OCI-LY1 (cell line): Measurements from ENCODE around the gene CPNE1.

Experiments used
- EZH2 ChIP-seq: fragments of 200-600 bp; sonication (generic), shearing (Covaris generic); IDR thresholded peaks from 2 replicates; pipeline ENCODE4 v1.8.0; 2017; ENCODE audit warnings: borderline replicate concordance, mixed run types, mild to moderate bottlenecking, antibody characterized with exemption, low read length, moderate library complexity, mixed read lengths
- TF ChIP-seq, protein P1 (sequence below): fragments of 200-600 bp; sonication (generic), shearing (Covaris generic); IDR thresholded peaks from 2 replicates; pipeline ENCODE4 v1.5.1; 2017; ENCODE audit warnings: mild to moderate bottlenecking, antibody characterized with exemption, low read length, moderate library complexity, mixed read lengths

DNA sequence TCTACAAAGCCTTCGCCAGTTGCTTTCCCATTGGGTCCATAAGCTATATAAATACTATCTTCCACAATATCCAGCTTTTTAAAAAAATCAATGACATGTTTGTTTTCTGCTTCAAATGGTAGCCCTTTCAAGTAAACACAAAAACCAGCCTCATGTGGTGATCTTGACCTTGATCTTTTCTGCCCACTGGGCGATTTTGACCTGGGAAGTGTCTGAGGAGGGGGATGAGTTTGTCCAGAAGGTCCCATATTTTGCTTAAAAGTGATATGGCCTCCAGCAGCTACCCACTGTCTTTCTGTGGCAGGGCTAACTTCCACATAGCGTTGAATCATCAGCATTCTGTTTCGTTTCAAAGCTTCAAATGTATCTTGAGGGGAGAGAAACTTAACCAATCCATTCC lies 10.8 kb downstream of the CPNE1 start:
- TF ChIP-seq, protein P1, sequence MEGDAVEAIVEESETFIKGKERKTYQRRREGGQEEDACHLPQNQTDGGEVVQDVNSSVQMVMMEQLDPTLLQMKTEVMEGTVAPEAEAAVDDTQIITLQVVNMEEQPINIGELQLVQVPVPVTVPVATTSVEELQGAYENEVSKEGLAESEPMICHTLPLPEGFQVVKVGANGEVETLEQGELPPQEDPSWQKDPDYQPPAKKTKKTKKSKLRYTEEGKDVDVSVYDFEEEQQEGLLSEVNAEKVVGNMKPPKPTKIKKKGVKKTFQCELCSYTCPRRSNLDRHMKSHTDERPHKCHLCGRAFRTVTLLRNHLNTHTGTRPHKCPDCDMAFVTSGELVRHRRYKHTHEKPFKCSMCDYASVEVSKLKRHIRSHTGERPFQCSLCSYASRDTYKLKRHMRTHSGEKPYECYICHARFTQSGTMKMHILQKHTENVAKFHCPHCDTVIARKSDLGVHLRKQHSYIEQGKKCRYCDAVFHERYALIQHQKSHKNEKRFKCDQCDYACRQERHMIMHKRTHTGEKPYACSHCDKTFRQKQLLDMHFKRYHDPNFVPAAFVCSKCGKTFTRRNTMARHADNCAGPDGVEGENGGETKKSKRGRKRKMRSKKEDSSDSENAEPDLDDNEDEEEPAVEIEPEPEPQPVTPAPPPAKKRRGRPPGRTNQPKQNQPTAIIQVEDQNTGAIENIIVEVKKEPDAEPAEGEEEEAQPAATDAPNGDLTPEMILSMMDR = no peak
- TF ChIP-seq EZH2 = no peak
